Astrocyte (in vitro differentiated cells and primary cell): Measurements from ENCODE around the gene LPCAT4. TPM values are rescaled to one million over a fixed set of nuclear protein-coding genes. Genes with fewer than 3 reads are reported as not detected.
A peak's percentile ranks its signal among the peaks of the same experiment; 100 is the strongest.

Experiments
- DNase-seq: peaks from one replicate; pipeline ENCODE4 v3.0.0-alpha.2; 2010; ENCODE audit warnings: low read depth
- FAIRE-seq: peaks from 2 replicates; lab custom pipeline; 2011; peaks lifted over from hg19 to GRCh38; lab: Jason Lieb, UNC
- H2AFZ ChIP-seq: 2 replicates; pipeline ENCODE4 v1.6.0; 2012; ENCODE audit warnings: low read depth, low read length, inconsistent platforms
- H3K27ac ChIP-seq: 2 replicates; pipeline ENCODE4 v1.5.1; 2011; ENCODE audit warnings: low read depth, low read length, inconsistent platforms
- H3K27me3 ChIP-seq: 2 replicates; pipeline ENCODE4 v1.6.0; 2011; ENCODE audit warnings: low read length, inconsistent platforms; ENCODE audit not compliant: insufficient read depth
- H3K36me3 ChIP-seq: 2 replicates; pipeline ENCODE4 v1.5.1; 2011; ENCODE audit warnings: low read length, inconsistent platforms; ENCODE audit not compliant: insufficient read depth
- H3K4me1 ChIP-seq: 2 replicates; pipeline ENCODE4 v1.5.1; 2011; ENCODE audit warnings: low read length, inconsistent platforms; ENCODE audit not compliant: insufficient read depth
- H3K4me2 ChIP-seq: 2 replicates; pipeline ENCODE4 v1.6.0; 2012; ENCODE audit warnings: low read length, inconsistent platforms
- H3K4me3 ChIP-seq: 2 replicates; pipeline ENCODE4 v1.5.1; 2011; ENCODE audit warnings: low read depth, mild to moderate bottlenecking, low read length, inconsistent platforms; ENCODE audit not compliant: insufficient read depth
- H3K79me2 ChIP-seq: 2 replicates; pipeline ENCODE4 v1.6.0; 2012; ENCODE audit warnings: mild to moderate bottlenecking, low read length, inconsistent platforms; ENCODE audit not compliant: insufficient read depth
- H3K9ac ChIP-seq: 2 replicates; pipeline ENCODE4 v1.6.0; 2012; ENCODE audit warnings: mild to moderate bottlenecking, low read length, inconsistent platforms
- H3K9me3 ChIP-seq: 2 replicates; pipeline ENCODE4 v1.5.1; 2012; ENCODE audit warnings: low read depth, mild to moderate bottlenecking, low read length, inconsistent platforms; ENCODE audit not compliant: insufficient read depth
- H4K20me1 ChIP-seq: 2 replicates; pipeline ENCODE4 v1.6.0; 2012; ENCODE audit warnings: low read length, inconsistent platforms; ENCODE audit not compliant: insufficient read depth
- H3K27ac Mint-ChIP-seq: one replicate; pipeline ENCODE4 v1.8.0; 2021; ENCODE audit warnings: mild to moderate bottlenecking, mixed read lengths; ENCODE audit not compliant: unreplicated experiment
- H3K27me3 Mint-ChIP-seq: one replicate; pipeline ENCODE4 v1.8.0; 2021; ENCODE audit warnings: low read depth, mixed read lengths; ENCODE audit not compliant: unreplicated experiment
- H3K36me3 Mint-ChIP-seq: one replicate; pipeline ENCODE4 v1.8.0; 2021; ENCODE audit warnings: low read depth, mixed read lengths; ENCODE audit not compliant: unreplicated experiment
- H3K4me1 Mint-ChIP-seq: one replicate; pipeline ENCODE4 v1.8.0; 2021; ENCODE audit warnings: low read depth, mixed read lengths; ENCODE audit not compliant: unreplicated experiment
- H3K4me3 Mint-ChIP-seq: one replicate; pipeline ENCODE4 v1.8.0; 2021; ENCODE audit warnings: mild to moderate bottlenecking, moderate library complexity, mixed read lengths; ENCODE audit not compliant: unreplicated experiment
- H3K9me3 Mint-ChIP-seq: one replicate; pipeline ENCODE4 v1.8.0; 2021; ENCODE audit warnings: mild to moderate bottlenecking, mixed read lengths; ENCODE audit not compliant: unreplicated experiment
- EZH2 ChIP-seq: IDR thresholded peaks from 2 replicates; pipeline ENCODE4 v1.6.1; 2012; ENCODE audit warnings: mild to moderate bottlenecking, low read length, inconsistent platforms; ENCODE audit not compliant: insufficient read depth
- total RNA-seq: library from RNA; stranded (reverse); gene quantifications from 2 replicates; pipeline ENCODE4 v1.2.1, GENCODE V29; 2021
- TF ChIP-seq, protein P1 (sequence below): IDR thresholded peaks from 2 replicates; pipeline ENCODE4 v1.5.1; 2011; ENCODE audit warnings: low read depth, mild to moderate bottlenecking, inconsistent platforms, low read length, moderate library complexity; ENCODE audit not compliant: insufficient read depth

The LPCAT4 gene
- total RNA-seq, 1 donor from 2014 or later, result 44.4 TPM

DNA sequence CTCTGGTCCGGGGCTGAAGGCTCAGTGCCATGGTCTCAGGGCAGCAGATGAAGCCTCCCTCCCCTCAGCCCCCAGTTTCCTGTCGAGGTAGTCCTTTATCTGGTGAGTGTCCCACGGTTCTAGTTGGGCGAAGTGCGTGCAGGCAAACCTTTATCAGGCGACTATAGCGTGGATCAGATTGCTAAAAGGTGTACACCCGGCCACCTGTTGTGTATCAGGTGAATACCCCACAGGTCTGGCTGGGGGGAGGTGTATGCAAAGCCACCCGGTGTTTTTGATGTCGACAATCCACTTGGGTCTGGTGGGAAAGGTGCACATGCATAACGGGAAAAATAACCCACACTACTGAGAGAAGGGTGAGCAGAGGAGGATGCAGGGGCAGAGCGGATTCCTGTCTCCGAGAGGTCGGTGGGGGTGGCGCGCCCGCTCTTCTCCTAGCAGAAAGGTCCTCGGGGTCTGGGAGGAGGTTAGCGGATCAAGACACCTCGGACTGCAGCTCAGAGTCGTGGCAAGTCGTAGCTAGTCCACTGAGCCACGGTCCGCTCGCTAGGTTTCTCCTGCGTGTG is 29.9 kb downstream of the LPCAT4 start:
- H3K9me3 ChIP-seq, result no peaks in the 10 kb centered on the region
- FAIRE-seq (no peak), DNase-seq (no peak)
- H3K27me3 ChIP-seq, result no peaks in the 10 kb centered on the region
- Mint-ChIP-seq H3K27me3 (no peaks in the 10 kb centered on the region), H3K4me3 (peak overlapping the region; percentile 92), H3K27ac (peak overlapping the region; percentile 89), H3K9me3 (no peaks in the 10 kb centered on the region), H3K36me3 (peaks cover 12% of the 10 kb centered on the region), H3K4me1 (peaks cover 10% of the 10 kb centered on the region)
- TF ChIP-seq, protein P1, sequence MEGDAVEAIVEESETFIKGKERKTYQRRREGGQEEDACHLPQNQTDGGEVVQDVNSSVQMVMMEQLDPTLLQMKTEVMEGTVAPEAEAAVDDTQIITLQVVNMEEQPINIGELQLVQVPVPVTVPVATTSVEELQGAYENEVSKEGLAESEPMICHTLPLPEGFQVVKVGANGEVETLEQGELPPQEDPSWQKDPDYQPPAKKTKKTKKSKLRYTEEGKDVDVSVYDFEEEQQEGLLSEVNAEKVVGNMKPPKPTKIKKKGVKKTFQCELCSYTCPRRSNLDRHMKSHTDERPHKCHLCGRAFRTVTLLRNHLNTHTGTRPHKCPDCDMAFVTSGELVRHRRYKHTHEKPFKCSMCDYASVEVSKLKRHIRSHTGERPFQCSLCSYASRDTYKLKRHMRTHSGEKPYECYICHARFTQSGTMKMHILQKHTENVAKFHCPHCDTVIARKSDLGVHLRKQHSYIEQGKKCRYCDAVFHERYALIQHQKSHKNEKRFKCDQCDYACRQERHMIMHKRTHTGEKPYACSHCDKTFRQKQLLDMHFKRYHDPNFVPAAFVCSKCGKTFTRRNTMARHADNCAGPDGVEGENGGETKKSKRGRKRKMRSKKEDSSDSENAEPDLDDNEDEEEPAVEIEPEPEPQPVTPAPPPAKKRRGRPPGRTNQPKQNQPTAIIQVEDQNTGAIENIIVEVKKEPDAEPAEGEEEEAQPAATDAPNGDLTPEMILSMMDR, result no peak
- TF ChIP-seq EZH2, result no peak
- H2AFZ ChIP-seq, result peak overlapping the region; percentile 93
- peak overlapping the region; percentile 96 for H3K4me2 ChIP-seq
- peaks cover 21% of the 10 kb centered on the region for H3K36me3 ChIP-seq
- peaks cover 16% of the 10 kb centered on the region for H3K4me1 ChIP-seq
- H4K20me1 ChIP-seq, result no peaks in the 10 kb centered on the region
- peak overlapping the region; percentile 88 for H3K9ac ChIP-seq
- peak overlapping the region; percentile 78 for H3K27ac ChIP-seq
- H3K79me2 ChIP-seq, result peaks cover 24% of the 10 kb centered on the region
- peak overlapping the region; percentile 77 for H3K4me3 ChIP-seq

DNA sequence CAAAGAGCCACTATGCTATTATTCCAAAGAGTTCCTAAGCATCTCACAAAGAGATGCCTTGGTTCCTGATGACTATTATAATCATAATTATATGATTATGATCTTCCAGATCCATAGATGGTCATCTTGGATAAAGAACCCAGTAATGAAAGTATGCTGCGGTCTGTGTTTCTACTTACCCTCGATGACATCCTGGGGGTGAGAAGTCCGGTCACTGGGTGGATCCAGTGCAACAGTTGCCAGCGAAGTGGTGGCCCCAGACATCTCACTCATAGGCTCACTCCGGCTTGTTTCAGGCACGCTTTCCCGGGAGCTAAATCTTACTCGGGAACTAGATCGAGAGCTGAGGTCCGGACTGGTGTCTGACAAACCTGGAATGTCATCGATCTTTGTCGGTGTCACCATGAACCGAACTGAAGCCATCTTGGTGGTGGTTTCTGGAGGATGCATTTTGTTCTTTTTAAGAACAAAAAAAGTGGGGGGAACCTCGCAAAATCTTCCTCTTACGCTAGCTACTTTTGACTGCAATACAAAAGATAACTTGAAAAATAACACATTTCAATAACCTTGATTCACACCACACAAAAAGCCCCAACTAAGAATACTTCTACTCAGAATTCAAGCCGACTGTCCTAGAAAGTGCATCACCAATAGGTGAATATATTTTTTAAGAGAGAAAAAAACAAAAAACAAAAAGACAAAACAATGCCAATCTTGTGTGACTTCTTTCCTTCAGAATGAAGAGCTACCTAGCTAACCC is 30.6 kb downstream of the LPCAT4 start:
- DNase-seq (no peak), FAIRE-seq (no peak)
- H3K9me3 Mint-ChIP-seq, result no peaks in the 10 kb centered on the region
- peaks cover 7% of the 10 kb centered on the region for H3K36me3 Mint-ChIP-seq
- no peaks in the 10 kb centered on the region for H3K27me3 Mint-ChIP-seq
- Histone ChIP-seq H3K79me2 (peaks cover 17% of the 10 kb centered on the region), H3K4me3 (peak overlapping the region; percentile 77), H3K4me1 (peaks cover 12% of the 10 kb centered on the region), H3K27me3 (no peaks in the 10 kb centered on the region), H4K20me1 (no peaks in the 10 kb centered on the region), H3K27ac (no peak overlapping the region), H3K9ac (peak overlapping the region; percentile 88), H3K4me2 (peak overlapping the region; percentile 96), H2AFZ (peak overlapping the region; percentile 93), H3K36me3 (peaks cover 19% of the 10 kb centered on the region), H3K9me3 (no peaks in the 10 kb centered on the region)
- peak overlapping the region; percentile 92 for H3K4me3 Mint-ChIP-seq
- TF ChIP-seq, protein P1, result no peak
- TF ChIP-seq EZH2, result no peak
- peaks cover 12% of the 10 kb centered on the region for H3K4me1 Mint-ChIP-seq
- H3K27ac Mint-ChIP-seq, result no peak overlapping the region
